ENCODE data around the gene PFKP. TPM values are rescaled to one million over a fixed set of nuclear protein-coding genes. Genes with fewer than 3 reads are reported as not detected.

The PFKP gene
- total RNA-seq, 1 donor from 2014 or later, result 42.8 TPM

DNA sequence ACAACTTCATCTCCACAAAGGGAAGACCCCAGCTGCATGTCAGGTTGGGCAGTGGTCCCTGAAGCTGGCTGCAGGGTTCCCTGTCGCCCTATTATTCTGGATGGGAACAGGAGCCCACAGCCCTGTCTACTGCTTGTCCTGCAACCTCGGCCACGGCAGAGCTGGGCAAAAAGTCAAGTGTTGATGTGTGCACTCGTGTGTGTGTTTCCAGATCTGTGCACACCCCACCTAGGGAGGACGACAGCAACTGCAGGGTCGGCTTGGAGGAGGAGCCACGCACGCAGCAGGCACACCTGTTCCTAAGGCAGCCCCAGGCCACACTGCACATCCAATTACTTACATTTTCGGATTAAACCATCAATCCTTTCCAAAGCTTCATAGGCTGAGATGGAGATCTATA lies 81.6 kb downstream of the PFKP start:
- Mint-ChIP-seq H3K36me3 (ENCODE audit: low read depth) (peaks cover 96% of the 10 kb centered on the region), H3K4me3 (no peak overlapping the region), H3K27me3 (no peaks in the 10 kb centered on the region), H3K27ac (no peak overlapping the region), H3K4me1 (no peaks in the 10 kb centered on the region), H3K9me3 (no peaks in the 10 kb centered on the region)
- ChIA-PET POLR2A (no interaction called here), CTCF (no interaction called here)
- DNase-seq, result no peak
- intact Hi-C loops (cut with micrococcal nuclease), result no loop called here
- no peak for ATAC-seq (ENCODE audit: low read depth)
- TF ChIP-seq, protein P1, sequence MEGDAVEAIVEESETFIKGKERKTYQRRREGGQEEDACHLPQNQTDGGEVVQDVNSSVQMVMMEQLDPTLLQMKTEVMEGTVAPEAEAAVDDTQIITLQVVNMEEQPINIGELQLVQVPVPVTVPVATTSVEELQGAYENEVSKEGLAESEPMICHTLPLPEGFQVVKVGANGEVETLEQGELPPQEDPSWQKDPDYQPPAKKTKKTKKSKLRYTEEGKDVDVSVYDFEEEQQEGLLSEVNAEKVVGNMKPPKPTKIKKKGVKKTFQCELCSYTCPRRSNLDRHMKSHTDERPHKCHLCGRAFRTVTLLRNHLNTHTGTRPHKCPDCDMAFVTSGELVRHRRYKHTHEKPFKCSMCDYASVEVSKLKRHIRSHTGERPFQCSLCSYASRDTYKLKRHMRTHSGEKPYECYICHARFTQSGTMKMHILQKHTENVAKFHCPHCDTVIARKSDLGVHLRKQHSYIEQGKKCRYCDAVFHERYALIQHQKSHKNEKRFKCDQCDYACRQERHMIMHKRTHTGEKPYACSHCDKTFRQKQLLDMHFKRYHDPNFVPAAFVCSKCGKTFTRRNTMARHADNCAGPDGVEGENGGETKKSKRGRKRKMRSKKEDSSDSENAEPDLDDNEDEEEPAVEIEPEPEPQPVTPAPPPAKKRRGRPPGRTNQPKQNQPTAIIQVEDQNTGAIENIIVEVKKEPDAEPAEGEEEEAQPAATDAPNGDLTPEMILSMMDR (IDR thresholded peaks at IDR 0.05), result no peak

DNA sequence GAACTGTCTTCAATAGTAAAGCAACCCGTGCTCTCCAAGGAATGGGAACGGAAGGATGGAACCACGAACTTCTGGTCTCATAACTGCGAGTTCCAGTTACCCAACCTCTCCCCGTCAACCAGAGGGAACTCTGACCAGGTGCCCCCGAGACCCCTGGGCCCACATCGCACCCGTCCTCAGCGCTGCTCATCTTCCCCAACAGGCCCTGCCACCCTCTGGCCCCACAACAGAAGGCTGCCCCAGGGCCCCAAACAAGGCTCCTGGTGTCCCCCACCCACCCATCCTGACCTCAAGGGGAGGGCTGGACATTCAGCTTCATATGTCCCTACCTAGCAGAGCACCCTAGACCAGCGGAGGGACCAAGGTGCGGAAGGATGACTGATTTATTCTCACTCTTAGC lies 82.6 kb downstream of the PFKP start:
- DNase-seq (no peak), ATAC-seq (ENCODE audit: low read depth) (no peak)
- H3K4me1 Mint-ChIP-seq, result no peaks in the 10 kb centered on the region
- no peaks in the 10 kb centered on the region for H3K27me3 Mint-ChIP-seq
- TF ChIP-seq, protein P1 (IDR thresholded peaks at IDR 0.05), result no peak
- ChIA-PET CTCF (no interaction called here), POLR2A (no interaction called here)
- intact Hi-C loops (cut with micrococcal nuclease), result no loop called here
- no peak overlapping the region for H3K27ac Mint-ChIP-seq
- H3K9me3 Mint-ChIP-seq, result no peaks in the 10 kb centered on the region
- no peak overlapping the region for H3K4me3 Mint-ChIP-seq
- peaks cover 96% of the 10 kb centered on the region for H3K36me3 Mint-ChIP-seq (ENCODE audit: low read depth)

DNA sequence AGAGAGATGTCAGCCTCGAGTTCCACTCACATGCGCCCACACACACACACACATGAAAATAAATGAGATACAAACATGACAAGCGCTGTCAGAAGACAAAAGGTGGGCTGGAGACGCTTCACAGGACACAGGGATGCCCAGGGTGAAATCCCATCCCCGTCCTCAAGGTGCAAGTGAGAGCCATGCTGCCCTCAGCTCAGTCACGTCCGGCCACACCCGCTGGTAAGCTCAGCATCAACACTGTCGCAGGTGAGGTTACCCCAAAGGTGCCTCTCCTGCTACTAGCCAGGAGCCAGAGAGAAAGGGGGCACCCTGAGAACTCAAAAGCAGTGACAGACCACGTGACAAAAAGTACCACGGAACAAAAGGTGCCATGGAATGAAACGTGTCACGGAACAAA lies 83.0 kb downstream of the PFKP start:
- intact Hi-C loops (cut with micrococcal nuclease), result no loop called here
- no peak for ATAC-seq (ENCODE audit: low read depth)
- Mint-ChIP-seq H3K27ac (no peak overlapping the region), H3K9me3 (no peaks in the 10 kb centered on the region), H3K36me3 (ENCODE audit: low read depth) (peaks cover 96% of the 10 kb centered on the region), H3K27me3 (no peaks in the 10 kb centered on the region), H3K4me1 (no peaks in the 10 kb centered on the region), H3K4me3 (no peak overlapping the region)
- POLR2A ChIA-PET, result no interaction called here
- CTCF ChIA-PET, result no interaction called here
- no peak for DNase-seq
- TF ChIP-seq, protein P1 (IDR thresholded peaks at IDR 0.05), result no peak

DNA sequence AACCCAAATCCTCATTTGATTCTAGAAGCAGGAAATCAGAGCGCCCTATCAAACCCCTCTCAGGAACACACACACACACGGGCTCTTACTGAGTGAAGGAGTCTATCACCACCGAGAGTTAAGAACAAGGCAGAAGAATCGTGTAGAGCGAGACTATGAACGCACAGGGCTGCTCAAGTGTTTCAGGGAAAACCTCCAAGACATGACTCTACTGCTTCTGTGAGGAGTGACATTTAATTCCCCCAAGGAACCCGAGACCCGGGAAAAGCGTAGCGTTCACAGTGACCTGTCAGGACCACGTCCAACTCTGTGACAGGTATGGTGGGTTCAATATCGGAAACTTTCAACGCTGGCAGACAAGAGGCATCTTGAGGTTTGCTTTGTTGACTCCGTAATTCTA lies 83.6 kb downstream of the PFKP start:
- intact Hi-C loops (cut with micrococcal nuclease), result no loop called here
- H3K4me3 Mint-ChIP-seq, result no peak overlapping the region
- ChIA-PET POLR2A (no interaction called here), CTCF (no interaction called here)
- peaks cover 96% of the 10 kb centered on the region for H3K36me3 Mint-ChIP-seq (ENCODE audit: low read depth)
- TF ChIP-seq, protein P1 (IDR thresholded peaks at IDR 0.05), result no peak
- no peak for DNase-seq
- ATAC-seq (ENCODE audit: low read depth), result no peak
- no peaks in the 10 kb centered on the region for H3K27me3 Mint-ChIP-seq
- H3K4me1 Mint-ChIP-seq, result no peaks in the 10 kb centered on the region
- no peak overlapping the region for H3K27ac Mint-ChIP-seq
- H3K9me3 Mint-ChIP-seq, result no peaks in the 10 kb centered on the region

DNA sequence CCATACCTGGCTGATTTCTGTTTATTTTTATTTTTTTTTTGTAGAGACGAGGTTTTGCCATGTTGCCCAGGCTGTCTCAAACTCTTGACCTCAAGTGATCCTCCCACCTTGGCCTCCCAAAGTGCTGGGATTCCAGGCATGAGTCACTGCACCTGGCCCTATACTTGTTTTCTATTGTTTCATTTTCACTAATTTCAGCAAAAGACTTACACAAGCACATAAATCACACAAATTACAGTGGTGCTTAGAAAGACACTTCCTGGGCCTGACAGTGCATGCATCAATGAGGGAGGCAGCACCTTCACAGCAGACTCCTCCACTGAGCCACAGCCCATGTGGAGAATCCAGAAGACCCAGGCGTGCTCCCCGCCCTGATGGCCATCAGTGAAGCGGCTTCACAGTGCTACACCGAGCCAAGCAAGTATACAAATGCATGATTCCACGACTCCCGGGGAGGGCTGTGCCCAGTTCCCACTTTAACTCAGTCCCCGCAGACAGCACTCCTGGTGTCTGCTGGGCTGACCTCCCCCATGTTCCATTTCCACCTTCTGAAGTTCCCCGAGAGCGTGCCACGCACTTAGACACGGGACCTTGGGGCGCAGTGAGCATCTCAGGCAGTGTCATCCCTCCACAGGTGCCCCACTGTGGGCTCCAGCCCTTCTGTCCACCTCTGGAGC lies 84.7 kb downstream of the PFKP start:
- intact Hi-C loops (cut with micrococcal nuclease), result no loop called here
- Mint-ChIP-seq H3K36me3 (ENCODE audit: low read depth) (peaks cover 95% of the 10 kb centered on the region), H3K4me1 (no peaks in the 10 kb centered on the region), H3K27me3 (no peaks in the 10 kb centered on the region), H3K4me3 (no peak overlapping the region), H3K9me3 (no peaks in the 10 kb centered on the region), H3K27ac (no peak overlapping the region)
- POLR2A ChIA-PET, result no interaction called here
- no peak for DNase-seq
- no peak for ATAC-seq (ENCODE audit: low read depth)
- TF ChIP-seq, protein P1 (IDR thresholded peaks at IDR 0.05), result no peak
- CTCF ChIA-PET, result no interaction called here
